Calu3 (cell line): Measurements from ENCODE around the gene FAM210B. TPM values are rescaled to one million over a fixed set of nuclear protein-coding genes. Genes with fewer than 3 reads are reported as not detected.

Experiments
- BruUV-seq: library from RNA; stranded (reverse); fragments of 400-500 nt; replicated peaks from 2 replicates; lab custom pipeline; 2021; lab: Mats Ljungman, UMichigan
- CTCF ChIA-PET: fragments of 300-600 bp; sonication (Branson Sonifier 250); formaldehyde crosslinking; loops from one replicate; lab custom pipeline; 2022; ENCODE audit warnings: antibody characterized with exemption; lab: Charles Lee
- DNase-seq: peaks from one replicate; pipeline ENCODE4 v3.0.0; 2022
- H3K27ac Mint-ChIP-seq: one replicate; pipeline ENCODE4 v1.8.0; 2022; ENCODE audit warnings: mixed read lengths; ENCODE audit not compliant: unreplicated experiment
- H3K27me3 Mint-ChIP-seq: one replicate; pipeline ENCODE4 v1.8.0; 2022; ENCODE audit warnings: mixed read lengths; ENCODE audit not compliant: unreplicated experiment
- H3K36me3 Mint-ChIP-seq: one replicate; pipeline ENCODE4 v1.8.0; 2022; ENCODE audit warnings: mild to moderate bottlenecking, moderate library complexity, mixed read lengths; ENCODE audit not compliant: insufficient read depth, unreplicated experiment
- H3K4me1 Mint-ChIP-seq: one replicate; pipeline ENCODE4 v1.8.0; 2022; ENCODE audit warnings: mild to moderate bottlenecking, low read depth, mixed read lengths; ENCODE audit not compliant: unreplicated experiment
- H3K4me3 Mint-ChIP-seq: one replicate; pipeline ENCODE4 v1.8.0; 2022; ENCODE audit warnings: mild to moderate bottlenecking, low read depth, moderate library complexity, mixed read lengths; ENCODE audit not compliant: unreplicated experiment
- H3K9me3 Mint-ChIP-seq: one replicate; pipeline ENCODE4 v1.8.0; 2022; ENCODE audit warnings: low read depth, mixed read lengths; ENCODE audit not compliant: unreplicated experiment
- CTCF ChIP-seq: fragments of 200-600 bp; IDR thresholded peaks from one replicate; pipeline ENCODE4 v1.8.0; 2022; ENCODE audit warnings: antibody characterized with exemption; ENCODE audit not compliant: unreplicated experiment
- intact Hi-C: fragments of 100-400 bp; cut with micrococcal nuclease; formaldehyde crosslinking; loops from one replicate; pipeline ENCODE4 v1.10.0; 2022; ENCODE audit not compliant: unreplicated experiment
- total RNA-seq: library from RNA; stranded (reverse); gene quantifications from 2 replicates; pipeline ENCODE4 v1.2.3, GENCODE V29; 2022

Gene FAM210B
- total RNA-seq, 1 experiment from 2014 or later: 8.7 TPM

- DNase-seq: peak; percentile 10
- Mint-ChIP-seq H3K27me3 (no peaks in the 10 kb centered on the region), H3K4me3 (no peak overlapping the region), H3K27ac (peak overlapping the region; percentile 24), H3K36me3 (peaks cover 37% of the 10 kb centered on the region), H3K4me1 (no peaks in the 10 kb centered on the region), H3K9me3 (no peaks in the 10 kb centered on the region)
- intact Hi-C loops: no loop called here
- CTCF ChIA-PET: no interaction called here
- BruUV-seq: no TSS peak
- no peak for TF ChIP-seq CTCF
Measured at GRCh38 chr20:56373942-56374341, 15.2 kb downstream of the FAM210B start.

GRCh38 chr20:56376331-56376730 lies 17.6 kb downstream of the FAM210B start:
- Mint-ChIP-seq H3K27me3 (no peaks in the 10 kb centered on the region), H3K9me3 (no peaks in the 10 kb centered on the region), H3K4me1 (no peaks in the 10 kb centered on the region), H3K27ac (no peak overlapping the region), H3K36me3 (peaks cover 42% of the 10 kb centered on the region), H3K4me3 (no peak overlapping the region)
- DNase-seq: no peak
- TF ChIP-seq CTCF: no peak
- CTCF ChIA-PET: no interaction called here
- intact Hi-C loops: no loop called here
- no TSS peak for BruUV-seq

DNA sequence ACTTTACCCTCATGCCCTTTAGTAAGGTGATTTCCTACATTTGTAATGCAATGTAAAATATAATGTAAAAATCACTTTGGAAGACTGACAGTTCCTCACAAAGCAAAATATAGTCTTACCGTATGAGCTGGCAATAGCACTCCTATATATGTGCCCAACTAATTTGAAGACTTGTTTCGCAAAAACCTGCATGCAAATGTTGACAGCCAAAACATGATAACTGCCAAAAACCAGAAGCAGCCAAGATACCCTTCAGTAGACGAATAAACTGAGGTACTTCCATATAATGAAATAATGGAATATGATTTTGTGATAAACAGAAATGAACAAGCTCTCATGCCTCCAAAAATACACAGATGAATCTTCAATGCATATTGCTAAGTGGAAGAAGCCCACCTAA lies 19.6 kb downstream of the FAM210B start:
- BruUV-seq: no TSS peak
- DNase-seq: no peak
- H3K27ac Mint-ChIP-seq: no peak overlapping the region
- no peaks in the 10 kb centered on the region for H3K27me3 Mint-ChIP-seq
- no peaks in the 10 kb centered on the region for H3K9me3 Mint-ChIP-seq
- peaks cover 57% of the 10 kb centered on the region for H3K36me3 Mint-ChIP-seq
- no peak overlapping the region for H3K4me3 Mint-ChIP-seq
- CTCF ChIA-PET: no interaction called here
- intact Hi-C loops: no loop called here
- TF ChIP-seq CTCF: no peak
- no peaks in the 10 kb centered on the region for H3K4me1 Mint-ChIP-seq

DNA sequence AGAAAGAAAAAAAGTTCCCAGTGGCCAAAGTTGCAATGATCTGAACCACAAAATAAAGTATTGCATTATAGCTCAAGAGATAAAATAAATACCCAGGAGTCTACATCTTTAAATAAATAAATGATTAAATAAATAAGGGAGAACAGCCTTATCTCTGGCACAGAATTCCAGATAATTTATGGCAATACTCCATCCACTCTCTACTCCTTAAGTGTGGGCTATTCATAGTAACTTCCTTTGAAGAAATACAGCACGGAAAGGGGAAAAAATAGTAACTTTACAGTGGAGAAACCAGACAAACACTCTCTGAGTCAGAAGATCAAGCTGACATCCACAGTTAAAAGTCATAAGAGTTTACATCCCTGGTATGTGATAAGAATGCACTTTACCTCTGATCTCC lies 21.6 kb downstream of the FAM210B start:
- H3K27ac Mint-ChIP-seq: no peak overlapping the region
- no peak overlapping the region for H3K4me3 Mint-ChIP-seq
- H3K4me1 Mint-ChIP-seq: no peaks in the 10 kb centered on the region
- no peak for TF ChIP-seq CTCF
- no peaks in the 10 kb centered on the region for H3K9me3 Mint-ChIP-seq
- CTCF ChIA-PET: interaction anchor here (0.7 kb wide), 1 partner anchor 1213 kb away, joined by 4 read pairs; no protein-coding TSS in a partner anchor
- H3K27me3 Mint-ChIP-seq: no peaks in the 10 kb centered on the region
- intact Hi-C loops: no loop called here
- no peak for DNase-seq
- BruUV-seq: no TSS peak
- H3K36me3 Mint-ChIP-seq: peaks cover 66% of the 10 kb centered on the region
